MG63 (cell line): ENCODE measurements around the gene PANK1. TPM values are rescaled to one million over a fixed set of nuclear protein-coding genes. Genes with fewer than 3 reads are reported as not detected.
A peak's percentile ranks its signal among the peaks of the same experiment; 100 is the strongest.

Experiments used
- DNase-seq: peaks from one replicate; pipeline ENCODE4 v3.0.0-alpha.2; 2020
- H3K27me3 ChIP-seq: fragments of 250-450 bp; sonication (Bioruptor Pico); 2 replicates; pipeline ENCODE4 v1.5.1; 2020; ENCODE audit warnings: mild to moderate bottlenecking, moderate library complexity
- H3K36me3 ChIP-seq: fragments of 250-450 bp; sonication (Bioruptor Pico); 2 replicates; pipeline ENCODE4 v1.5.1; 2020; ENCODE audit warnings: mild to moderate bottlenecking, moderate library complexity
- H3K4me3 ChIP-seq: fragments of 250-450 bp; sonication (Bioruptor Pico); 2 replicates; pipeline ENCODE4 v1.5.1; 2020; ENCODE audit warnings: mild to moderate bottlenecking, moderate library complexity
- H3K9me3 ChIP-seq: fragments of 250-450 bp; sonication (Bioruptor Pico); 2 replicates; pipeline ENCODE4 v1.5.1; 2020; ENCODE audit warnings: mild to moderate bottlenecking, moderate library complexity
- total RNA-seq: library from RNA; depleted of rRNA; stranded (reverse); fragments of >200 nt; shearing (Covaris generic); gene quantifications from 2 replicates; pipeline ENCODE4 v1.2.3, GENCODE V29; 2014; ENCODE audit warnings: low replicate concordance; rRNA removed

Gene PANK1
- total RNA-seq, 1 experiment from 2014 or later, result 3.9 TPM

DNA sequence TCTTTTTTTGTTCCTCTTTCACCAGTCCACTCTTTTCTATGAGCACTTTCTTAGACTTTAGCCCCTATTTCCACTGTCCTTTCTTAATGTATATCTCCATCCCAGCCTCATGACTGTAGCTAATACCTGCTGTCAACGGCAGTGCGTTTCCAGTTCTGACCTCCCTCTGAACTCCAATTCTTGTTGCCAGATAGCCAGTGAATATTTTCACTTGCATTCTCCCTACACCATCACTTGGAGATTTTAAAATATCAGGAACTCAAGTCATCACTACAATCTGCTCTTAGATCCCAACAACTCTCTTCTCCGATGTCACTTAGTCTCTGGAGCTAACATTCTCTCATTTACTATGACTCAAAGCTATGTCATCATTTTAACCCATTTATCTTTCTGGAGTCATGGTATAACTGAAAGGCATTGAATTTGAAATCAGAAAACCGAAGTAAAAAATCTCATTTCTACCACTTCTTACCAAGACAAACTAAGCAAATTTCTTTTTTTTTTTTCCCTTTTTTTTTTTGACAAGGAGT is 104.6 kb downstream of the PANK1 start:
- no peak overlapping the region for H3K4me3 ChIP-seq
- H3K36me3 ChIP-seq, result no peaks in the 10 kb centered on the region
- peaks cover 3% of the 10 kb centered on the region; the same call in 1 of the 2 replicates for H3K27me3 ChIP-seq
- H3K9me3 ChIP-seq, result no peaks in the 10 kb centered on the region
- DNase-seq, result no peak

DNA sequence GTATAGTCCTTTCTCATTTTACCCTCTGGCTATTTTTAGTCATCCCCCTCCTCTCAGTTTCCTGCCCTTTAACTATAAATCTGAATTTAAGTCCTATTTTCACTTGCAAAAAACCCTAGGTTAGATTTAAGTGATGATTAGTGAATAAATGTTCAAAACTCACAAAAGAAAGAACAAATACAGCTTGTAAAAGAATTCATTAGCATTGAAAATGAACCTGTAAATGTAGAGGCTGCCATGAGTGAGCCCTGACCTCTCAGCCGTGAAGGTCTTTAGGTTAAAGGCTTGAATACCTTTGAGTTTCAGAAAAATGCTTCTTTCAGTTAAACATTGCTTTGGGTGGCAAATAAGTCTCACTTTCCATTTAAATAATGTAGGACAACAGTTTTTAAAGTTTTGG is 107.7 kb downstream of the PANK1 start:
- H3K4me3 ChIP-seq, result no peak overlapping the region
- H3K27me3 ChIP-seq, result peaks cover 10% of the 10 kb centered on the region
- H3K9me3 ChIP-seq, result no peaks in the 10 kb centered on the region
- no peaks in the 10 kb centered on the region for H3K36me3 ChIP-seq
- no peak for DNase-seq

DNA sequence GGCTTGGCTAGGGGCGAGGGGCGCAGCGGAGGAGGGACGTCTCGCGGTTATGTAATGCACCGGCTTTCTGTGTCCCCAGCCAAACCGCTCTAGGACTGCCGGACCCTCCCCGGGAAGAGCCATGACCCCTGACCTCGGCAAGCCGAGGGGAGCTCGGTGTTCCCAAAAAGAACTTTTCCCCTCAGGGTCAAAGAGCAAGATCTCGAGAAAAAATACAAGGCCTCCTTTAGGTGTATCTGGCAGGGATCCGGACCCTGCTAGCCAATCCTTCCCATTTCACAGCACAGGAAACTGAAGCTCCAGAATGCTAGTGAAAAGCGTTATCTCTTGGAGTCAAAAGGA is 109.1 kb downstream of the PANK1 start:
- Histone ChIP-seq H3K4me3 (peak overlapping the region; percentile 27; the same call in 1 of the 2 replicates), H3K9me3 (no peaks in the 10 kb centered on the region), H3K36me3 (no peaks in the 10 kb centered on the region), H3K27me3 (peaks cover 10% of the 10 kb centered on the region)
- DNase-seq, result no peak

- no peaks in the 10 kb centered on the region for H3K9me3 ChIP-seq
- H3K27me3 ChIP-seq, result peaks cover 10% of the 10 kb centered on the region
- no peaks in the 10 kb centered on the region for H3K36me3 ChIP-seq
- H3K4me3 ChIP-seq, result peak within 1 kb of the TSS; percentile 37
- DNase-seq, result peak; percentile 37
Measured at GRCh38 chr10:89535171-89536012, 109.7 kb downstream of the PANK1 start, which contains the start of gene SLC16A12. SLC16A12 (minus strand) TSS chr10:89535594; CDS start chr10:89462578, 73,016 bp downstream.

DNA sequence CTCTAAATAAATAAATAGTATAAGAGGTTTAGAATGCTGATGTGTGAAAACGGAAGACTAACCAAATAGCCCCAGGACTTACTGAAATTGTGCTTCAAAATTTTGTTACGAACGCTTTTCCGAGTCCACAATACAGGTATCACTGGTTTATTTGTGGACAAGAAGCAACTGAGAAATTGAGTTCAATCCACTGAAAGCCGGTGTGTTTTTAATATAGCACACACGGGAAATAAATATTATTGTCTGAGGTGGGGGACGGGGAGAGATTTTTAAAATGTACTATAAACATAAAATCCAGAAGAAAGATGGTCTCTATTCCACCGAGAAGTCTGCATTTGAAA is 110.2 kb downstream of the PANK1 start:
- Histone ChIP-seq H3K9me3 (no peaks in the 10 kb centered on the region), H3K36me3 (no peaks in the 10 kb centered on the region), H3K4me3 (peak overlapping the region; percentile 37), H3K27me3 (peaks cover 10% of the 10 kb centered on the region)
- DNase-seq, result no peak

Other genes with a start within 250 kb of the PANK1 start
- gene IFIT5, start 230.7 kb downstream of the PANK1 start, total RNA-seq, result 15.2 and 18.9 TPM in 2 replicates
- gene SLC16A12, start 109.6 kb downstream of the PANK1 start, total RNA-seq, result not detected in 2 replicates
- gene KIF20B, start 56.3 kb upstream of the PANK1 start, total RNA-seq, result 8.2 and 20.6 TPM in 2 replicates